ENCODE data around the gene MFSD2B. TPM values are rescaled to one million over a fixed set of nuclear protein-coding genes. Genes with fewer than 3 reads are reported as not detected.

Gene MFSD2B
- total RNA-seq, 2 experiments from 2014 or later = 0.09 to 1.0 TPM

DNA sequence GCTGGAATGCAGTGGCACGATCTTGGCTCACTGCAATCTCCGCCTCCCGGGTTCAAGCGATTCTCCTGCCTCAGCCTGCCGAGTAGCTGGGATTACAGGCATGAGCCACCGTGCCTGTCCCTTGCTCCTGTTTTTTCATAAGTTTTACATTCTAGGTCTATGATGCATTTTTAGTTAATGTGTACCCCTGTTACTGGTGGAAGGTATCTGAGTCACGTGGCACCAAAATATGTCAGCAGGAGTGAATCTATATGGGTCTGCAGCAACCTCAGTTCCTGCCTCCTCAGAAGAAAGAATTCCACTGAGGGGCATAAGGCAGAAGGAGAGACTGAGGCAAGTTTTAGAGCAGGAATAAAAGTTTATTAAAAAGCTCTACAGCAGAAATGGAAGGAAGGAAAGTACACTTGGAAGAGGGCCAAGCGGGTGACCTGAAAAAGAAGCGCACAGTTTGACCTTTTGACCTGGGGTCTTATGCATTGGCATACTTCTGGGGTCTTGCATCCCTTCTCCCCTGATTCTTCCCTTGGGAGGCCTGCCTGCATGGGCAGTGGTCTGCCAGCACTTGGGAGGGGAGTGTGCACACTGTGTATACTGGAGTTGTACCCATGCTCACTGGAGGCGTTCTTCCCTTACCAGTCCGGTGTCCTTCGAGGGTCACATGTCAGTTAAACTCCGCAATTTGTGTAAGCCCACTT is 1.1 kb upstream of the MFSD2B start:
- no peaks in the 10 kb centered on the region for H3K9me3 ChIP-seq (ENCODE audit: low read length)
- no peak for DNase-seq (ENCODE audit: low spot score)
- no peak overlapping the region for H3K4me3 ChIP-seq (ENCODE audit: low read depth, low read length, poor library complexity, severe bottlenecking)
- POLR2A ChIA-PET = interaction anchor here (0.5 kb wide), 1 partner anchor 66 kb away, joined by 3 read pairs; no protein-coding TSS in a partner anchor
- no peaks in the 10 kb centered on the region for H3K79me2 ChIP-seq (ENCODE audit: insufficient read depth, low read depth, low read length)
- no peak overlapping the region for H2AFZ ChIP-seq (ENCODE audit: low read length)
- H3K4me2 ChIP-seq (ENCODE audit: low read length) = no peak overlapping the region
- no peaks in the 10 kb centered on the region for H3K9me2 ChIP-seq (ENCODE audit: insufficient read depth, low read length)
- no TSS peak for BruUV-seq (replicated peaks)
- intact Hi-C loops (cut with micrococcal nuclease; ENCODE audit: unreplicated experiment) = no loop called here
- no peaks in the 10 kb centered on the region for H3K4me1 ChIP-seq (ENCODE audit: insufficient read depth, low read length, poor library complexity, severe bottlenecking)
- TF ChIP-seq EZH2phosphoT487 (IDR thresholded peaks at IDR 0.05; ENCODE audit: borderline replicate concordance, low read depth, low read length) = no peak
- TF ChIP-seq, protein P1, sequence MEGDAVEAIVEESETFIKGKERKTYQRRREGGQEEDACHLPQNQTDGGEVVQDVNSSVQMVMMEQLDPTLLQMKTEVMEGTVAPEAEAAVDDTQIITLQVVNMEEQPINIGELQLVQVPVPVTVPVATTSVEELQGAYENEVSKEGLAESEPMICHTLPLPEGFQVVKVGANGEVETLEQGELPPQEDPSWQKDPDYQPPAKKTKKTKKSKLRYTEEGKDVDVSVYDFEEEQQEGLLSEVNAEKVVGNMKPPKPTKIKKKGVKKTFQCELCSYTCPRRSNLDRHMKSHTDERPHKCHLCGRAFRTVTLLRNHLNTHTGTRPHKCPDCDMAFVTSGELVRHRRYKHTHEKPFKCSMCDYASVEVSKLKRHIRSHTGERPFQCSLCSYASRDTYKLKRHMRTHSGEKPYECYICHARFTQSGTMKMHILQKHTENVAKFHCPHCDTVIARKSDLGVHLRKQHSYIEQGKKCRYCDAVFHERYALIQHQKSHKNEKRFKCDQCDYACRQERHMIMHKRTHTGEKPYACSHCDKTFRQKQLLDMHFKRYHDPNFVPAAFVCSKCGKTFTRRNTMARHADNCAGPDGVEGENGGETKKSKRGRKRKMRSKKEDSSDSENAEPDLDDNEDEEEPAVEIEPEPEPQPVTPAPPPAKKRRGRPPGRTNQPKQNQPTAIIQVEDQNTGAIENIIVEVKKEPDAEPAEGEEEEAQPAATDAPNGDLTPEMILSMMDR (conservative IDR thresholded peaks at IDR 0.05; ENCODE audit: low read length) = no peak
- CTCF ChIA-PET (ENCODE audit: unreplicated experiment) = no interaction called here
- no peaks in the 10 kb centered on the region for H4K20me1 ChIP-seq (ENCODE audit: insufficient read depth, low read length)
- H3K27ac ChIP-seq (ENCODE audit: low read depth, low read length, poor library complexity, severe bottlenecking) = no peak overlapping the region
- no peaks in the 10 kb centered on the region for H3K36me3 ChIP-seq (ENCODE audit: insufficient read depth, low read length)

DNA sequence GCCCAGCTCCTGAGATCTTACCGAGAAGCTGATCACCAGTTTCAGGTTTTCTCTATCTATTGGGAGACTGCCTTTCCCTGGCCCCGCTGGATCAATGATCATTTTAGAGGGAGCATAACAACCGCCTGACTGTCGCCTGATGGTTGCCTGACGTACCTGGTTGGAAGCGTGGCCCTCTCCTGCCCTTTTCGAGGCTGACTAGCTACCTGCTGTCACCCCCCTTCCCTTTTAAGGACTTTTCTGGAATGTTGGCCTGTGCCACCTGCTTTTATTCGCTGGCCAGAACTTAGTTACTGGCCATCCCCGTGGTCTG is 562 bp upstream of the MFSD2B start:
- Histone ChIP-seq H3K4me1 (ENCODE audit: insufficient read depth, low read length, poor library complexity, severe bottlenecking) (no peaks in the 10 kb centered on the region), H4K20me1 (ENCODE audit: insufficient read depth, low read length) (no peaks in the 10 kb centered on the region), H3K9me2 (ENCODE audit: insufficient read depth, low read length) (no peaks in the 10 kb centered on the region), H3K4me3 (ENCODE audit: low read depth, low read length, poor library complexity, severe bottlenecking) (no peak overlapping the region), H3K9me3 (ENCODE audit: low read length) (no peaks in the 10 kb centered on the region), H3K4me2 (ENCODE audit: low read length) (no peak overlapping the region), H3K79me2 (ENCODE audit: insufficient read depth, low read depth, low read length) (no peaks in the 10 kb centered on the region), H3K27ac (ENCODE audit: low read depth, low read length, poor library complexity, severe bottlenecking) (no peak overlapping the region), H3K36me3 (ENCODE audit: insufficient read depth, low read length) (no peaks in the 10 kb centered on the region), H2AFZ (ENCODE audit: low read length) (no peak overlapping the region)
- CTCF ChIA-PET (ENCODE audit: unreplicated experiment) = no interaction called here
- POLR2A ChIA-PET = interaction anchor here (0.5 kb wide), 1 partner anchor 67 kb away, joined by 3 read pairs; no protein-coding TSS in a partner anchor
- BruUV-seq (replicated peaks) = no TSS peak
- TF ChIP-seq, protein P1 (conservative IDR thresholded peaks at IDR 0.05; ENCODE audit: low read length) = no peak
- TF ChIP-seq EZH2phosphoT487 (IDR thresholded peaks at IDR 0.05; ENCODE audit: borderline replicate concordance, low read depth, low read length) = no peak
- no peak for DNase-seq (ENCODE audit: low spot score)
- intact Hi-C loops (cut with micrococcal nuclease; ENCODE audit: unreplicated experiment) = no loop called here

DNA sequence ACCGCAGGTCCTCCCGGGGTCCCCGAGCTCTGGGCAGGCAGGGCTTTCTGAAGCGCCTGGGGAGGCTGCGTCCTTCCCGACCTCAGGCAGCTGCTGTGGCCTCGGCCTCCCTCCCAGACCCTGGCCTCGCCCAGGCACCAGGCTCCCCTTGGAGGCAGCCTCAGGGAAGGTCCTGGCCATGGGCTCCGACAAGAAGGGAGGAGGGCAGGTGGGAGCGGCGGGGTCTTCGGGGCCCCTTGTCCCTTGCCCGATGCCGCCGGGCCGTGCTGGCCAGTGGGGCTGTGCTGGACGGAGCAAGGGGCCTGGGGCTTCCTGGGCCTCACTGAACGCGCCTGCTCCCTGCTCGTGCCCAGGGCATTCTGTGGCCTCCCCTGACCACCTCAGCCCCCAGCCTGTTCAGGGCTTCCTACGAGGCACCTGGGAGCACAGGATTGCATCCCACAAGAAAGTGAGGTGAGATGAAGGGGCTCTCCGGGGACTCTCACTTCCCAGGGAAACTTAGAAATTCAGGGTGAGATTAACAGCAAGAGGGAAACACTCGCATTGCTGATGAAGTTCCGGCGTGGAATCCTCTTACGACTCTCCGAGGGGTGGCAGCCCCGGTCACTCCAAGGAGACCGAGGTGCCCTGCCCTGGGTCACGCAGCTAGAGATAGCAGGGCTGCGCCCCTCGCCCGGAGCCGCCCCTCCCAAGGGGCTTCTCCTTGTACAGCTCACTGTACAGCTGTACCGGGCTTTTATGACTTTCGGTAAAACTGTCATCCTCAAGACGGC is 778 bp downstream of the MFSD2B start:
- Histone ChIP-seq H3K79me2 (ENCODE audit: insufficient read depth, low read depth, low read length) (no peaks in the 10 kb centered on the region), H3K4me2 (ENCODE audit: low read length) (no peak overlapping the region), H3K9me3 (ENCODE audit: low read length) (no peaks in the 10 kb centered on the region), H3K36me3 (ENCODE audit: insufficient read depth, low read length) (no peaks in the 10 kb centered on the region), H4K20me1 (ENCODE audit: insufficient read depth, low read length) (no peaks in the 10 kb centered on the region), H3K27ac (ENCODE audit: low read depth, low read length, poor library complexity, severe bottlenecking) (no peak overlapping the region), H3K4me1 (ENCODE audit: insufficient read depth, low read length, poor library complexity, severe bottlenecking) (no peaks in the 10 kb centered on the region), H3K4me3 (ENCODE audit: low read depth, low read length, poor library complexity, severe bottlenecking) (no peak overlapping the region), H2AFZ (ENCODE audit: low read length) (no peak overlapping the region), H3K9me2 (ENCODE audit: insufficient read depth, low read length) (no peaks in the 10 kb centered on the region)
- intact Hi-C loops (cut with micrococcal nuclease; ENCODE audit: unreplicated experiment) = no loop called here
- no TSS peak for BruUV-seq (replicated peaks)
- DNase-seq (ENCODE audit: low spot score) = no peak
- ChIA-PET POLR2A (no interaction called here), CTCF (ENCODE audit: unreplicated experiment) (interaction anchor here (0.7 kb wide), 1 partner anchor 82 kb away, joined by 3 read pairs; no protein-coding TSS in a partner anchor)
- TF ChIP-seq EZH2phosphoT487 (IDR thresholded peaks at IDR 0.05; ENCODE audit: borderline replicate concordance, low read depth, low read length) = no peak
- TF ChIP-seq, protein P1 (conservative IDR thresholded peaks at IDR 0.05; ENCODE audit: low read length) = no peak
